SK-N-SH (cell line): Measurements from ENCODE around the gene SLC25A46. TPM values are rescaled to one million over a fixed set of nuclear protein-coding genes. Genes with fewer than 3 reads are reported as not detected.

Source experiments
- CTCF ChIA-PET: fragments of 300-600, 350-600 bp; formaldehyde crosslinking; extraction: SDS; loops from one replicate; lab custom pipeline; 2021; lab: Yijun Ruan, JAX
- POLR2A ChIA-PET: fragments of 350-600 bp; sonication (Branson Sonifier 250); formaldehyde crosslinking; extraction: SDS; loops from one replicate; lab custom pipeline; 2020; ENCODE audit warnings: antibody characterized with exemption, inconsistent platforms; lab: Yijun Ruan, JAX
- DNase-seq: peaks from one replicate; pipeline ENCODE4 v3.0.0; 2012
- H2AFZ ChIP-seq: fragments of 200-600 bp; sonication (generic); 2 replicates; pipeline ENCODE4 v1.8.1; 2016; ENCODE audit warnings: antibody characterized with exemption, mild to moderate bottlenecking, low read depth
- H3F3A ChIP-seq: fragments of 200-600 bp; sonication (generic); replicated peaks from 2 replicates; pipeline ENCODE3; 2016; ENCODE audit warnings: antibody characterized with exemption, mild to moderate bottlenecking; ENCODE audit not compliant: insufficient read depth
- H3K27ac ChIP-seq, 2 experiments: fragments of 200-500 bp in 1 of 2; fragments of 200-600 bp in 1 of 2; sonication (Bioruptor generic) in 1 of 2; sonication (generic), shearing (Covaris generic) in 1 of 2; 2 replicates each; pipeline versions ENCODE4 v1.5.1 to v1.6.1; 2014 to 2016; ENCODE audit warnings: low read depth in 2 of 2, inconsistent platforms in 1 of 2, low read length in 1 of 2, mild to moderate bottlenecking in 1 of 2, mixed read lengths in 1 of 2
- H3K27me3 ChIP-seq: fragments of 200-600 bp; sonication (generic), shearing (Covaris generic); 2 replicates; pipeline ENCODE4 v1.6.1; 2016; ENCODE audit warnings: mixed run types; ENCODE audit not compliant: insufficient read depth
- H3K36me3 ChIP-seq, 2 experiments: fragments of 200-500 bp in 1 of 2; fragments of 200-600 bp in 1 of 2; sonication (Bioruptor generic) in 1 of 2; sonication (generic) in 1 of 2; replicated peaks in 1 of 2; 2 replicates each; pipeline versions ENCODE3 to v1.5.1; 2014 to 2016; ENCODE audit warnings: low read length in 1 of 2, mild to moderate bottlenecking in 1 of 2; ENCODE audit not compliant: insufficient read depth in 2 of 2, control insufficient read depth in 1 of 2
- H3K4me1 ChIP-seq, 2 experiments: fragments of 200-500 bp in 1 of 2; fragments of 200-600 bp in 1 of 2; sonication (Bioruptor generic) in 1 of 2; sonication (generic), shearing (Covaris generic) in 1 of 2; 2 replicates each; pipeline versions ENCODE4 v1.5.1 to v1.6.1; 2014 to 2016; ENCODE audit warnings: low read depth in 1 of 2, low read length in 1 of 2, mixed run types in 1 of 2; ENCODE audit not compliant: insufficient read depth in 2 of 2, control insufficient read depth in 1 of 2
- H3K4me2 ChIP-seq: fragments of 200-600 bp; sonication (generic), shearing (Covaris generic); 2 replicates; pipeline ENCODE4 v1.6.1; 2017; ENCODE audit warnings: mixed run types
- H3K4me3 ChIP-seq, 2 experiments: fragments of 200-500 bp in 1 of 2; fragments of 200-600 bp in 1 of 2; sonication (Bioruptor generic) in 1 of 2; sonication (generic), shearing (Covaris generic) in 1 of 2; 2 replicates each; pipeline versions ENCODE4 v1.5.1 to v1.8.1; 2014 to 2016; ENCODE audit warnings: low read depth in 2 of 2, inconsistent platforms in 1 of 2, low read length in 1 of 2, mild to moderate bottlenecking in 1 of 2, mixed read lengths in 1 of 2, moderate library complexity in 1 of 2
- H3K79me2 ChIP-seq: fragments of 200-600 bp; sonication (generic); 2 replicates; pipeline ENCODE4 v1.8.1; 2017; ENCODE audit warnings: mild to moderate bottlenecking; ENCODE audit not compliant: insufficient read depth
- H3K9ac ChIP-seq: fragments of 200-600 bp; sonication (generic); 2 replicates; pipeline ENCODE4 v1.6.1; 2017; ENCODE audit warnings: mixed run types
- H3K9me2 ChIP-seq: fragments of 200-600 bp; sonication (generic); 2 replicates; pipeline ENCODE4 v1.6.1; 2017; ENCODE audit warnings: mixed run types
- H3K9me3 ChIP-seq: fragments of 200-600 bp; sonication (generic); 2 replicates; pipeline ENCODE4 v1.6.1; 2017; ENCODE audit warnings: mixed run types, mild to moderate bottlenecking, moderate library complexity
- H4K20me1 ChIP-seq: fragments of 200-600 bp; sonication (generic); 2 replicates; pipeline ENCODE4 v1.6.1; 2017; ENCODE audit warnings: mild to moderate bottlenecking, mixed run types; ENCODE audit not compliant: insufficient read depth
- EP300 ChIP-seq, 2 experiments: IDR thresholded peaks; 2 replicates each; pipeline versions ENCODE4 v1.4.0 to v1.6.1; 2012; ENCODE audit warnings: borderline replicate concordance in 1 of 2, low read depth in 1 of 2, low read length in 1 of 2
- FOSL2 ChIP-seq: IDR thresholded peaks from 2 replicates; pipeline ENCODE4 v1.4.0; 2012; ENCODE audit warnings: low read depth, mild to moderate bottlenecking, moderate library complexity, borderline replicate concordance
- FOXM1 ChIP-seq: IDR thresholded peaks from 2 replicates; pipeline ENCODE4 v1.4.0; 2012; ENCODE audit warnings: low read depth, mild to moderate bottlenecking
- IRF3 ChIP-seq: fragments of 150-350 bp; IDR thresholded peaks from 2 replicates; pipeline ENCODE4 v1.6.1; 2016; ENCODE audit warnings: mild to moderate bottlenecking, low read depth, low read length
- MAX ChIP-seq: IDR thresholded peaks from 2 replicates; pipeline ENCODE4 v1.4.0; 2012; ENCODE audit warnings: low read depth
- MEF2A ChIP-seq: IDR thresholded peaks from 2 replicates; pipeline ENCODE4 v1.4.0; 2012; ENCODE audit warnings: low read depth, borderline replicate concordance
- MXI1 ChIP-seq: IDR thresholded peaks from 2 replicates; pipeline ENCODE4 v1.6.1; 2012; ENCODE audit warnings: mild to moderate bottlenecking, low read depth, low read length, improper control_type of control experiment
- RAD21 ChIP-seq: IDR thresholded peaks from 2 replicates; pipeline ENCODE4 v1.6.1; 2012; ENCODE audit warnings: mild to moderate bottlenecking, low read length
- REST ChIP-seq: IDR thresholded peaks from 2 replicates; pipeline ENCODE4 v1.6.1; 2012; ENCODE audit warnings: mild to moderate bottlenecking, low read depth, low read length, moderate library complexity
- RFX5 ChIP-seq: IDR thresholded peaks from 2 replicates; pipeline ENCODE4 v1.6.1; 2012; ENCODE audit warnings: mild to moderate bottlenecking, improper control_type of control experiment, low read length
- RXRA ChIP-seq: IDR thresholded peaks from 2 replicates; pipeline ENCODE4 v1.4.0; 2012; ENCODE audit warnings: low read depth, mild to moderate bottlenecking, borderline replicate concordance
- SMC3 ChIP-seq: IDR thresholded peaks from 2 replicates; pipeline ENCODE4 v1.6.1; 2012; ENCODE audit warnings: low read depth, low read length, improper control_type of control experiment
- TCF12 ChIP-seq: IDR thresholded peaks from 2 replicates; pipeline ENCODE4 v1.4.0; 2012
- TEAD4 ChIP-seq: IDR thresholded peaks from 2 replicates; pipeline ENCODE4 v1.4.0; 2012; ENCODE audit warnings: mild to moderate bottlenecking, borderline replicate concordance; ENCODE audit not compliant: insufficient read depth
- YY1 ChIP-seq: IDR thresholded peaks from 2 replicates; pipeline ENCODE4 v1.4.0; 2012; ENCODE audit warnings: low read depth, mild to moderate bottlenecking
- WGBS: methylation state at CpG from one replicate; pipeline ENCODE4 v1.1.6; 2017; ENCODE audit warnings: low lambda C conversion rate; 5-methylcytosine and 5-hydroxymethylcytosine counted together
- polyA plus RNA-seq, 3 experiments: library from polyadenylated mRNA; depleted of rRNA; stranded (reverse); fragments of >200 nt; gene quantifications; 2 replicates each; pipeline ENCODE4 v1.2.3, GENCODE V29; 2012
- TF ChIP-seq, protein P1 (sequence below): IDR thresholded peaks from 2 replicates; pipeline ENCODE4 v1.4.0; 2012; ENCODE audit warnings: low read depth, borderline replicate concordance
- TF ChIP-seq, protein P2 (sequence below): fragments of 200-600 bp; sonication (generic); IDR thresholded peaks from 2 replicates; pipeline ENCODE4 v1.6.1; 2017; ENCODE audit warnings: antibody characterized with exemption, mild to moderate bottlenecking, moderate library complexity

The SLC25A46 gene
- polyA plus RNA-seq, 1 of the 3 experiments (the other 2 are of a cell fraction): 15.7 TPM

DNA sequence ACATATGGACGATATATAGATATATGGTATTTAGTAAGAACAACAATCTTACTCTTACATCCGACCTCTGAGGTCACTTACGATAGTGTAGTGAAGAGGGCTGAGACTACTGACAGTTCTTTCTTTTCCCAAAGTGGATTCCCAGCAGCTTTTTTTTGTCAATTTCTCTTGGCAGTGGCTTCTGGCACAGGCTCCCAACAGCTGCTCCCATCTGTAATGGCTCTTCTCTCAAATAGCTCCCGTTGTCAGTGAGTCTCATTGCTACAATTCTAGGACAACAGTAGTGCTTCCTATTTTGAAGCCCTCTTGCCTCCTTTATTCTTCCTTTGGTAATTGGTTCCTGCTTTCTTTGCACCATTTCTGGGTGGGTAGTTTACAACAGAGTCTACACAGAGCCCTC lies 68.4 kb downstream of the SLC25A46 start:
- H3K27ac ChIP-seq: no peak overlapping the region
- no peaks in the 10 kb centered on the region for H4K20me1 ChIP-seq
- CTCF ChIA-PET: no interaction called here
- no peaks in the 10 kb centered on the region for H3F3A ChIP-seq
- WGBS: 67% methylated on average over 4 of the region's 4 CpGs
- H3K4me1 ChIP-seq: no peaks in the 10 kb centered on the region
- peaks cover 0 to 3% of the 10 kb centered on the region in 2 experiments for H3K36me3 ChIP-seq
- H2AFZ ChIP-seq: no peak overlapping the region
- no peaks in the 10 kb centered on the region for H3K79me2 ChIP-seq
- TF ChIP-seq MXI1 (no peak), REST (no peak), TCF12 (no peak), RFX5 (no peak), EP300 (IDR thresholded peaks at IDR 0.05; ENCODE audit: borderline replicate concordance in 1 of 2, low read depth in 1 of 2, low read length in 1 of 2) (no peak), RXRA (no peak), MEF2A (no peak), MAX (no peak), FOXM1 (no peak), RAD21 (no peak), IRF3 (no peak), SMC3 (no peak), TEAD4 (no peak), YY1 (no peak), FOSL2 (no peak)
- TF ChIP-seq, protein P1, sequence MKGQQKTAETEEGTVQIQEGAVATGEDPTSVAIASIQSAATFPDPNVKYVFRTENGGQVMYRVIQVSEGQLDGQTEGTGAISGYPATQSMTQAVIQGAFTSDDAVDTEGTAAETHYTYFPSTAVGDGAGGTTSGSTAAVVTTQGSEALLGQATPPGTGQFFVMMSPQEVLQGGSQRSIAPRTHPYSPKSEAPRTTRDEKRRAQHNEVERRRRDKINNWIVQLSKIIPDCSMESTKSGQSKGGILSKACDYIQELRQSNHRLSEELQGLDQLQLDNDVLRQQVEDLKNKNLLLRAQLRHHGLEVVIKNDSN: no peak
- TF ChIP-seq, protein P2, sequence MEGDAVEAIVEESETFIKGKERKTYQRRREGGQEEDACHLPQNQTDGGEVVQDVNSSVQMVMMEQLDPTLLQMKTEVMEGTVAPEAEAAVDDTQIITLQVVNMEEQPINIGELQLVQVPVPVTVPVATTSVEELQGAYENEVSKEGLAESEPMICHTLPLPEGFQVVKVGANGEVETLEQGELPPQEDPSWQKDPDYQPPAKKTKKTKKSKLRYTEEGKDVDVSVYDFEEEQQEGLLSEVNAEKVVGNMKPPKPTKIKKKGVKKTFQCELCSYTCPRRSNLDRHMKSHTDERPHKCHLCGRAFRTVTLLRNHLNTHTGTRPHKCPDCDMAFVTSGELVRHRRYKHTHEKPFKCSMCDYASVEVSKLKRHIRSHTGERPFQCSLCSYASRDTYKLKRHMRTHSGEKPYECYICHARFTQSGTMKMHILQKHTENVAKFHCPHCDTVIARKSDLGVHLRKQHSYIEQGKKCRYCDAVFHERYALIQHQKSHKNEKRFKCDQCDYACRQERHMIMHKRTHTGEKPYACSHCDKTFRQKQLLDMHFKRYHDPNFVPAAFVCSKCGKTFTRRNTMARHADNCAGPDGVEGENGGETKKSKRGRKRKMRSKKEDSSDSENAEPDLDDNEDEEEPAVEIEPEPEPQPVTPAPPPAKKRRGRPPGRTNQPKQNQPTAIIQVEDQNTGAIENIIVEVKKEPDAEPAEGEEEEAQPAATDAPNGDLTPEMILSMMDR: no peak
- TF ChIP-seq, all 33 proteins: peak for 0
- POLR2A ChIA-PET: no interaction called here
- no peak overlapping the region for H3K4me3 ChIP-seq
- no peak overlapping the region for H3K4me2 ChIP-seq
- H3K9me3 ChIP-seq: peaks cover 6% of the 10 kb centered on the region; the same call in 1 of the 2 replicates
- no peaks in the 10 kb centered on the region for H3K27me3 ChIP-seq
- DNase-seq: no peak
- H3K9ac ChIP-seq: no peak overlapping the region
- H3K9me2 ChIP-seq: no peaks in the 10 kb centered on the region
